Nucleus accumbens (tissue), 56 donors: ENCODE data around the gene ADAP1.
"Not testable (repeated sequence)": the region's sequence is repeated elsewhere in the genome, so short reads cannot be mapped to it uniquely, and the experiment has no call there.

ENCODE experiments used
- DNase-seq, 56 donors: peaks; one replicate each; lab custom pipeline; 2025; lab: John Stamatoyannopoulos, UW

ADAP1 gene

DNA sequence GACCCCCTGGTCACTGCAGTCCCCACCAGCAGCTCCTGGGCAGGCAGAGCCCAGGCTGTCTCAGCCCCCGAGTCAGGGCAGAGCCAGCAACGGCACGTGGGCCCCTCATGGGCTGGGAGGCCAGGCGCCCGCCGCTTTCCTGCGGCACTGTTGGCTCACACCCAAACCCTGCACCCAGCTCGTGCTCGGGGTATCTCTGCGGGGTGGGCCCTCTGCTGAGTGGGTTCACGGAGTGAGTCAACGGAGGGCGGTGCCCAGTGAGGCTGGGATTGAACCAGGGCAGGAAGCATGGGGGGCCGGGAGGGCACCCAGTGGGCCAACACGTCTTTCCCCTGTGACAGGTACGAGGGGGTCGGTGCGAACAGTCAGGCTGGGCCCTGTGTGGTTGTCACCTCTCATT is 28.9 kb downstream of the ADAP1 start:
- DNase-seq = peak in 14 of 56 donors; percentile 24 to 69 (median 39)

DNA sequence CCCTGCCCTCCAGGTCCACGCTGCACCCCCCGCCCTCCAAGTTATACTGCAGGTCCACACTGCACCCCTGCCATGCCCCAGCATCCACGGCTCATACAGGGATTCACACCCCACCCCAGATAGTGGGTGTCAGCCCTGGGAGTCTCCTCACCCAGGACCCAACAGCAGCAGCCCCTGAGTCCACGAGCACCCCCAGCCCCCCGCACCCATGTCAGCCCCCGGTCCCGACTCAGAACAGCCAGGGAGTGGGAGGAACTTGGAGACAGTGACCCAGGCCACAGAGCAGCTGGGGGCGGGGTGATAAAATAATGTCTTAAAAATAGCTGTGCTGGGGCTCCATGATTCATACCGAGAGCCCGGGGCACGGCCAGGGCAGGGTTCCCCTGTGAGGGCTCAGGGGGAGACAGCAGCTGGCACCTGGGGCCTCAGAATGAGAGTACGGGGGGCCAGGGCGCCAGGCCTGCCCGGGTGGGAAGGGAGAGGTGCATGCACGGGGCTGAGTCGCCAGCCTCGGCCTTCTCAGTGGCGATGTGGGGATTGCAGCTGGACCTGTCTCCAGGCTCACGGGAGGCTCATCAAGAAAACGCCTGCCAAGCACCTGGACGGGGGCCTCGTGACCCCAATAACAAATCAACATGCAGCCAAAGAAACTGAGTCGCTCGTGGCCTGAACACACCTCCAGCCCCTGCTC is 29.8 kb downstream of the ADAP1 start:
- DNase-seq = peak in 1 of 56 donors; percentile 31

DNA sequence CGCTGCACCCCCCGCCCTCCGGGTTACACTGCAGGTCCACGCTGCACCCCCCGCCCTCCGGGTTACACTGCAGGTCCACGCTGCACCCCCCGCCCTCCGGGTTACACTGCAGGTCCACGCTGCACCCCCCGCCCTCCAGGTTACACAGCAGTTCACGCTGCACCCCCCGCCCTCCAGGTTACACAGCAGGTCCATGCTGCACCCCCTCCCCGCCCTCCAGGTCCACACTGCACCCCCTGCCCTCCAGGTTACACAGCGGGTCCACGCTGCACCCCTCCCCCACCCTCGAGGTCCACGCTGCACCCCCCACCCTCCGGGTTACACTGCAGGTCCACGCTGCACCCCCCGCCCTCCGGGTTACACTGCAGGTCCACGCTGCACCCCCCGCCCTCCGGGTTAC is 30.4 kb downstream of the ADAP1 start:
- not testable (repeated sequence) for DNase-seq

DNA sequence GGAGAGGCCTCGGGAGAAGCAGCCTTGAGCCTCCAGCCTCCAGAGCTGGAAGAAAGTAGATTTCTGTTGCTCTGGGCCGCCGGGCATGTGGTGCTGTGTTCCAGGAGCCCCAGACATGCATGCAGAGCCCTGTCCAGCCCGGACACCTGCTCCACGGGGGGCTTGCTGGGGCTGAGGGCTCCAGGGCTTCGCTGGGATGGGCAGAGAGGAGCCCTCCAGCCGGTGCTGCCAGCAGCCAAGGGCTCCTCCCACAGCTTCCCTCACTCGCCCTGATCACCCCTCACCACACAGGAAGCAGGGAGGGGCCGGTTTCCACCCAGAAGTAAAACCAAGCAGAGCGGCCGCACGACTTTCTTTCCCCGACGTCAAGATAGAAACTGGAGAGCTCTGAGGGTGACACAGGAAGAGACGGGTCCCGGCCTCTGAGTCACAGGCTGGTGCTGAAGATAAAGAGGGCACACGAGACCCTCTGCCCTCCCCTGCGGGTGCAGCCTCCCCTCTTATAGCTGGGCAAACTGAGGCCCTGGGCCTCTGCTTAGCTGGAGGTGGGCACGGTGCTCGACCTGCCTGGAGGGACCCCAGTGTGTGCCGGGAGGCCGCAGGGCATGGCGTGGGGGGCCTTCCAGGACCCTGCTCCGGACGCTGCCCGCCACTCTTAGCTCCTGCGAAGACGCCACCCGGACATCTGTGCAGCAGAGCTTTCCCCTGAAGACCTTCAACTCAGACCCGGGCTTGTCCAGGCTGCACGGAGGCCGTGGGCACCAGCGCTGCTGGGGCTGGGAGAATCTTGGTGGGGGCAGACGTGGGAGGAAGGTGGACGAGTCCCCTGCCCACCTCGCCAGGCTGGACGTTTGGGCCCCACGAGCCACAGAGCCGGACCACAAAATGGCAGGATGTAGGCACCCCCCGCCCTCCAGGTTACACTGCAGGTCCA is 31.1 kb downstream of the ADAP1 start:
- DNase-seq = peak in 3 of 56 donors; percentile 19 to 37 (median 26)

DNA sequence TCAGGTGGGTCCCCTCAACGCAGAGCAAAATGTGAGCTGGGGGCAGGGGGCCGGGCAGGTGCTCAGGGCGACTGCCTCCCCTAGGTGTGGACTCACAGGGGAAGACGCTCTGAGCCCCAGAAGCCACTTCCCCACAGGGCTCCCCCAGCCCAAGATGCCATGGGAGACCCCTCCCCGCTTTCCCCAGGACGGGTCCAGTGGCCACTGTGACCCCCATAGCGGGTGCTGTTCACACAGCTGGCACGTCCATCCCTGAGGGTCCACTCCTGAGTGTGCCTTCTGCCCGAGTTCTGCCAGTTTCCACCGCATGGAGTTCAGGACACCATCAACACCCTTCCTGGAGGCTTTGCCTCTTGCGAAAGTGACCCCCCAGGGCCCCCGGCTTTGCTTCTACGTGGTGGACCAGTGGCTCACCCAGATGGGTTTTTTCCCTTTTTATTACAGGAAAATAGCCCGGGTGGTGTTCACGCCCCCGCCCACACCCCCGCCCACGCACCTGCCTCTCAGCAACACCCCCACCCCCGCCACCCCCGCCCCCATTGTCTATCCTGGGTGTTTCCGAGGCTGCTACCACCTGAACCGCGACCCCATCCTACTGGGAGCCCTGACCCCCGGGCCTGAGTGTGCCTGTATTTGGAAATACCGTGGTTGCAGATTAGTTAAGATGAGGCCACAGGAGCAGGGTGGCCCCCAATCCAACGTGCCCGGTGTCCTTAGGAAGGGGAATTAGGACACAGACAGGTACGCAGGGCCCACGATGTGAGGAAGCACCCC is 32.0 kb downstream of the ADAP1 start:
- DNase-seq = no peak

DNA sequence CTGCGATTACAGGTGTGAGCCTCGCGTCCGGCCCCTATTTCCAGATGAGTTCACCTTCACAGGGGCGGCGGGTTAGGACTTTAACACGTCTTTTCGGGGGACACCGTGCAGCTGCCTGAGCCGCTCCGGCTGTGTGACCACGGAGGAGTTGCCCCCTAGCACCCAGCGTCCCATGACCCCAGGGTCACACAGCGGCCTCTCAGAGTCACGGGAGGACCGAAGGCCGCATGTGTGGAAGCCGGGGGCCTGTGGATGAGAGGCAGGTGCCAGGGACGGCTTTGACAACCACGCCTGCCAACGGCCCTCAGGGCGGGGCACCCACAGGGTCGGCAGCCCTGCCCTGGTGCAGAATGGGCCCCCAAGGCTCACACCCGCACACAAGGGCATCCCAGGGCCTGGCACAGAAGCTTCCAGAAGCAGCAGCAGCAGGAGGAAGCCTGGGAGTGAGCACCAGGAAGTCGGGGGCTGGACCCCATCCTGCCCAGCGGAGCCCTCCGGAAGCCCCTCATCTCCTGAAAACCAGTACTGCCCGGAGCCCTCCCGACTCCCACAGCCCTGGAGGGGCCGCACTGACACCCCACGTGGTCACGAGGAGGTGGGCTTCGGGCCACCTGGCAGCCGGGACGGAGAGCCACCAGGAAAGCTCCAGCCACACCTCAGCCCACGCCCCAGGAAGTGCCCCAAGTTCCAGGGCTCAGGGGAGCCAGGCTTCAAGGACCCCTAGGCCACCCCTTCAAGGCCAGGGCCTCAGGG is 32.7 kb downstream of the ADAP1 start:
- no peak for DNase-seq

DNA sequence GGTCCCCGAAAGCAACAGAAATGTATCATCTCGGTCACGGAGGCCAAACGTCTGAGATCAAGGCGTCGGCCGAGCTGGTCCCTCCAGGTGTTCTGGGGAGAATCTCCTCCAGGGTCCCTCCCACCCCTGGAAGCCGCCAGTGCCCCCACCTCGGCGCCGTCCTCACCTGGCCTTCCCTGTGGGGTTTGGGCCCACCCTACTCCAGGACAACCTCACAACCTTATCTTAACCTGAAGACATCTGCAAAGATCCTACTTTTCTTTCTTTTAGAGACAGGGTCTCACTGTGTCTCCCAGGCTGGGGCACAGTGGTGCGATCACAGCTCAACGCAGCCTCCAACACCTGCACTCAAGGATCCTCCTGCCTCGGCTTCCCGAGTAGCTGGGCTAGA is 33.4 kb downstream of the ADAP1 start:
- no peak for DNase-seq

DNA sequence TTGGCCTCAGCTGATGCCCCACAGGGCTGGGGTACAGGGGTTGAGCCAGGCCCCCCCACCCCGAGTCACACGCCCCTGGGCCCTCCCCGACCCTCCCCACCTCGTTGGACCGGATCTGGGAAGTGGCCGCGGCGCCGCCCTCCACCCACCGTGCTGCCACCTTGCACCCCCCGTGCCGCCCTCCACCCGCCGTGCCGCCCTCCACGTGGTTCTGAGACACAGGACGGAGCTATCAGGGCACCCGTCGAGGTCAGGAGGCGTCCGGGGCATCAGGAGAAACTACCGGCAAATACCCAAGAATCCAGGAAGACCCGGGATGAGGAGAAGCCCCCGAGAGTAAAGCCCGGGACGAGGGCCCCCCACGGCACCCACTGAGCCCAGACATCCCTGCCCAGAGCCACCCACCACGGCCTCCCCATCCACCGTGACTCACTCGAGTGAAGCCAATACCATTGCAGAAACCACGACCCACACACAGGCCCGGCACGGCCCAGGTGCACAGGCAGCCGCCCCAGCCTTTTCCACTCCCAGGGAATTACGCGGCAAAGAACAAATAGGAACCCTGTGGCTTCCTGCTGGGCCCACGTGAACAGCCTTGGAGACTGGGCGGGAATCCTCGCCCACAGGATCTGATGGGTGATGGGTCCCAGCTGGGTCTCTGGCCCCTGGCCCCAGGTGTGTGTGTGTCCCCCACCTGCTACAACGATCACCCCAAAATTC is 34.0 kb downstream of the ADAP1 start:
- peak in 21 of 56 donors; percentile 14 to 74 (median 49) for DNase-seq

DNA sequence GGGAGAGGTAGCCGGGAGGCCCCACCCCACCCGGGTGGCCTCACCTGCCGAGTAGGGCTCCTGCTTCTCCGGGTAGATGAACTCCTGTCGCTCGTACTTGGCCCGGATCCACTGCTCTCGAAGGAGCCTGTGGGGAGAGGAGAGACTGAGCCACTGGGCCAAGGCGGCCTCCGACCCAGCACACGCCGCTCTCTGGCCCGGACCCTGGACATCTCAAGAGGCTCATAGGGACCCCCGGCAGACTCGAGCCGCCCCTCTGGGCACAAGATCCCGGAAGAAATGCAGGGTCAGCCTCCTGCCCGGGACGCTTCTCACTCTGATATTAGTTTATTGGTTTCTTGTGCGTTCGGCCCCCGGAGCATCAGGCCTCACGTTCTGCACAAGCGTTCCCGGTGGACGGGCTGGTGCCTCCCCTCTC is 34.5 kb downstream of the ADAP1 start:
- no peak for DNase-seq

DNA sequence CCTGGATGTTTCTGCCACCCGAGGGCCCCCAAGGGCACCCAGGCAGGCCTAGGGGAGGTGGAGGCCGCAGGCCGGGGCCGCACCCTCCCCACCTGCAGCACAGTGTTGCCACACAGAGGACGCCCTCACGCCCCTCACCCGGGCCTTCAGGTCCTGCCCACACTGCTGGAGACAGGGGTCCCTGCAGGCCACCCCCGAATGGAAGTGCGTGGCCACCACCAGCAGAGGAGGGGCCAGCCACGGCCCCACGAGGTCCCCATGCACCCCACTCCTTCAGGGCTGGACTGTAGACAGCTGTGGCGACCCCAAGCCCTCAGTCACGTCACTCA is 35.4 kb downstream of the ADAP1 start:
- no peak for DNase-seq

DNA sequence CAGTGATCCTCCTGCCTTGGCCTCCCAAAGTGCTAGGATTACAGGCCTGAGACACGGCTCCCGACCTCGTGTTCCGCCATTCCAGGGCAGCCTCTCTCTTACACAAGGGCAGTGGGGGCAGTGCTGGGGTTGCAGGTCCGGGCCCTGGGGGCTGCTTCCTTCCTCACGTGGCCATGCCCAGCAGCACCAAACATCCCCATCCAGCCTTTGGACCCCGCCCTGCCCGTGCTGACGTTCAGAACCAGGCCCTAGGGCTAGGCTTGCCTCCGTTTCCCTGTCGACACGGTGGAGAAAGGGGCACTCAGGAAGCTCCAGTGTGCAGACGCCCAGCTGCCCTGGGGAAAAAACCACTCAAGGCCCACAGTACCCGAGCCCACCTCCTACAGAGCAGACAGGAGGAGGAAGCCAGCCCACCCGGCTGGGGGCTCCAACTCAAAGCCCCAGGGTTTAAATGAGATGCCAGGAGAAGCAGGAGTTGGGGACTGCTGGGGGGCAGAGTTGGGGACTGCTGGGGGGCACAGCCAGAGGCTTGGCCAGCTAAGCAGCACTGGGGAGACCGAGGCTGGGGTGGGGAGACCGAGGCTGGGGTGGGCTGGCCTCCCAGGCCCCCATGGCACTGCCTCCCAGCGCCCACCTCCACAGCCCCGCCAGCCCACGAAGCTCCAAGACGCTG is 35.9 kb downstream of the ADAP1 start:
- DNase-seq = no peak

DNA sequence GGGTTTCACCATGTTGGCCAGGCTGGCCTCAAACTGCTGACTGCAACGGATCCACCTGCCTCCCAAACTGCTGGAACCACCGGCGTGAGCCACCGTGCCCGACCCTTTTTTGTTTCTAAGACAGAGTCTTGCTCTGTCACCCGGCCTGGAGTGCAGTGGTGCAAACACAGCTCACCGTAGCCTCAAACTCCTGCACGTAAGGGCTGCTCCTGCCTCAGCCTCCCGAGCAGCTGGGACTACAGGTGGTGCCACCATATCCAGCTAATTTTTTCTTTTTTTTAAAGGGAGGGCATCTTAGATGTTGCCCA is 36.4 kb downstream of the ADAP1 start:
- DNase-seq = no peak

DNA sequence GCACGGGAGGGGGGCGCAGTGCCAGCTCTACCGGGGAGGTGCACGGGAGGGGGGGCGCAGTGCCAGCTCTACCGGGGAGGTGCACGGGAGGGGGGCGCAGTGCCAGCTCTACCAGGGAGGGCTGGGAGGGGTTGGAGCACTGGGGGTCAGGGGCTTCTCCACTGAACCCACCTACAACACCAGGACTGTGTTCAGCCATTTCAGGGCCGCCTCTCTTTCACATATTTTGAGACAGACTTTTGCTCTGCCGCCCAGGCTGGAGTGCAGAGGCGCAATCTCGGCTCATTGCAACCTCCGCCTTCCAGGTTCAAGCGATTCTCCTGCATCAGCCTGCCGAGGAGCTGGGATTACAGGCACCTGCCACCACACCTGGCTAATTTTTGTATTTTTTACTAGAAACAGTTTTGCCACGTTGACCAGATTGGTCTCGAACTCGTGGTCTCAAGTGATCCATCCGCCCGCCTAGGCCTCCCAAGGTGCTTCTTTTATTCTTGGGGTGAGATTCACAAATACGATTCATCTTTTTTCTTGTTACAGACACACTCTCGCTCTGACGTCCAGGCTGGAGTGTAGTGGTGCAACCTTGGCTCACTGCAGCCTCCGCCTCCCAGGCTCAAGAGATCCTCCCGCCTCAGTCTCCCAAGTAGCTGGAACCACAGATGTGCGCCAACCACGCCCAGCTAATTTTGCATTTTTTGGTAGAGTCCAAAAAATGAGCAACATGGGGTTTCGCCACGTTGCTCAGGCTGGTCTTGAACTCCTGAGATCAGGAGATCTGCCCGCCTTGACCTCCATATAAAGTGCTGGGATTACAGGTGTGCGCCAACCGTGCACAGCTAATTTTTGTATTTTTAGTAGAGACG is 37.0 kb downstream of the ADAP1 start:
- no peak for DNase-seq

DNA sequence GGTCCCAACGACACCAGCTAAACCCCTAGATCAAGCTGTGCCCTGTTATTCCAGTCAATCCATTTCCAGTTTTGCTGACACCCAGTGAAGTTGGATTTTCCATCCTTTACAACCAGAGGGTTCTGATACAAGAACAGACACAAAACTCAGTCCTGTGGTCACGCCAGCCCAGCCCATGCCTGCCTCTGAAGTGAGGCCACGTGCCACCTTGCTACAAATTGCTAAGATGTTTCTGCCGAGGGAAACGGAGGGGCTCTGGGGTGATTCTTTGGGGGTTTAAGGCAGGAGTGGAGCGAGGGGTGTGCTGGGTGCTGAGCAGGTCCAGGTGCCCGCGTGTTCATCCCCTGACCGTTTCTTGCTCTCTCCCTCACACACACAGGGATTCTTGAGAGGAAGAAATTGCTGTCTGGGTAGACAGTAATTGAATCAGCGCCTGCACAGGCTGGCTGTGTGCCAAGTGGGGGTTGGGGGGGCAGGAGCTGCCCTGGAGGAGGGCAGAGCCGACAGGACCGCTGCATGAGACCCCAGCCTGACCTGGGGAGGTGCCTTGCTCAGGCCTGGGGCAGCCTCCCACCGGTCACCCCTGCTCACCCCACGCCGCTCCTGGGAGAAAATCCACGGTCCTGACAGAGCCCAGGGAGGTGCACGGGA is 38.1 kb downstream of the ADAP1 start:
- peak in 6 of 56 donors; percentile 20 to 47 (median 36) for DNase-seq

DNA sequence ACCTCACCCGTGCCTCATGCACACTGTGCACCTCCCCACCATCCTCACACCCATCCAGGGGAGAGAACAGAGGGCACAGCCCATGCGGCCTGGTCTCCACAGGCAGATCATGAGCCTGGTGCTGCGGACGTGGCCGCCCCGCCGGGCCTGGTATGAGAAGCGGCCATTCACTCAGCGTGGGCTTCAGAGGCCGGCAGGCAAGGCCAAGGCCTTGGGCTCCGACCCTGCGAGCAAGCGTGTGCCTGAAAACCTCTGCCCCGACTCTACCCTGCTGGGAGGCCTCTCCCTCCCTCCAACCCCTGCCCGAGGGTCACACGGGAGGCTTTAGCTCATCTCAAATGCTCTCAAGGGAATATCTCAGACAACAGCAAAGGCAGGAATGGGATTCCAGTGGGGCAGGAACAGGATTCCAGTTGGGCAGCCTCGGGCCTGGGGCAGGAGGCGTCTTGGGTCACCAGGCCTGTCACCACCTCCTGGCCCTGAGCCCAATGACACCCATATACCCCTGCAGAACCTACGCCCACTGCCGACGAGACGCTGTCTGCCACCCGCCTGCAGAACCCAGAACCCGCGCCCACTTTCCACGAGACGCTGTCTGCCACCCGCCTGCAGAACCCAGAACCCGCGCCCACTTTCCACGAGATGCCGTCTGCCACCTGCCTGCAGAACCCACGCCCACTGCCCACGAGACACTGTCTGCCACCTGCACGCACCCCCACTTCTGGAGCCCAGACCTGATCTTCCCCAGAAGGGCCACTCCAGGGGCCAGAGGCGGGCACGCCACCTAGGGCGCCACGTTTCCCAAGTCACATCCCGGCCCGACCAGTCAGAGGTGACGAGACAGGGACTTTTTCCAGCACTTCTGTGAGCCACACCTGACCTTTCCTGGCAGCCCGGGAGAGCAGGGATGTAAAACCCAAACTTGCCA is 38.9 kb downstream of the ADAP1 start:
- DNase-seq = peak in 2 of 56 donors; percentile 30 to 32

DNA sequence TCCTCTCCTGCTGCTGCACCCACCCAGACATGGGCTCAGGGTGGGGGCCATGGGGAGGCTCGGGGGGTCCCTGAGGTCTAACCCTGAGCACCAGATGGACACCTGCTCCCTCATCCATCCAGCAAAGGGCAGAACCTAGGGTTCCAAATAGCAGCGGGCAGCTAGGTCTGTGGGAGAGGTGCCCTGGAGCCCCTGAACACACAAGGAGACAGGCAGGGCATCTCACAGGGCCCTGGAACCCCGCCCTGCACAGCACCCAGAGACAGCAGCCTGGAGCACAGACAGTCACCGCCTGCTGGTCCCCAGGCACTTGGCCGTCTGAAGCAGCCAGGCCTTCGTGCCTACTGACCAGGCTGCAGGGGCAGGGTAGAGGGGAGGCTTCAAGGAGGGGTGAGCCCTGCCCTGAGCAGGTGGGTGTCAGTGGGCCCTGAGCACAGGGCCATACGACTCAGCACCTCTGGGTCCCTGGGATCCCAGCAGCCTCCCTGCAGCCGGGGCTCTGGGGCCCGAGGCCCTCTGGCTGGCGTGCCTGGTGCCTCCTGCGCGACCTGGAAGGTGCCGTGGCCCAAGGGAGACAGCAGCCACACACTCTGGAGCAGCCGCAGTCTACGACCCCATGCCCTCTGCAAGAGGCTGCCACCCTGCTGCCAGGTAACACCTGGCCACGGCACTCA is 39.8 kb downstream of the ADAP1 start:
- DNase-seq = no peak
